ENCODE results near the gene RTL1. TPM values are rescaled to one million over a fixed set of nuclear protein-coding genes. Genes with fewer than 3 reads are reported as not detected.

RTL1 gene
- total RNA-seq, 1 donor from 2014 or later = 159 TPM

DNA sequence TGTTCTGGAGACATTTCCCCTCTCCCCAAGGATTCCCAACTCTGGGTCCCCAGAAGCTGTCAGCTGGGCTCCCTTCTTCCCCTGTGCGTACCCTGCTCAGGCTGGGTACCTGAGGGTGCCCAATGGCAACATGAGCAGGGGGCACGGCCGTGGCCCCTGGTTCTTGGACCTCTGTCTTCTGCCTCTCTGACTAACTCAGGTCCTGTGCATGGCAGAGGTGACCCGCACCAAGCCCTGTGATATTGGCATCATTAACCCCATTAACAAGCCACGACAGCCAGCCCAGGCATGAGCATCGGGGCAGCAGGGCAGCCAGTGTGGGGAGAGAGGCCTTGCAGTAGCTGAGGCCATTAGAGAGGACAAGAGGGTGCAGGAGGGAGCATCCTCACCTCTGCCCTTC is 28.4 kb downstream of the RTL1 start:
- H3K4me3 Mint-ChIP-seq (ENCODE audit: low read depth) = no peak overlapping the region
- no peak overlapping the region for H3K27ac Mint-ChIP-seq
- H3K36me3 Mint-ChIP-seq (ENCODE audit: insufficient read depth) = peaks cover 2% of the 10 kb centered on the region
- peaks cover 4% of the 10 kb centered on the region for H3K9me3 Mint-ChIP-seq (ENCODE audit: low read depth)
- DNase-seq (ENCODE audit: low spot score, unreplicated experiment) = no peak
- H3K4me1 Mint-ChIP-seq (ENCODE audit: low read depth) = peaks cover 2% of the 10 kb centered on the region
- TF ChIP-seq, protein P1, sequence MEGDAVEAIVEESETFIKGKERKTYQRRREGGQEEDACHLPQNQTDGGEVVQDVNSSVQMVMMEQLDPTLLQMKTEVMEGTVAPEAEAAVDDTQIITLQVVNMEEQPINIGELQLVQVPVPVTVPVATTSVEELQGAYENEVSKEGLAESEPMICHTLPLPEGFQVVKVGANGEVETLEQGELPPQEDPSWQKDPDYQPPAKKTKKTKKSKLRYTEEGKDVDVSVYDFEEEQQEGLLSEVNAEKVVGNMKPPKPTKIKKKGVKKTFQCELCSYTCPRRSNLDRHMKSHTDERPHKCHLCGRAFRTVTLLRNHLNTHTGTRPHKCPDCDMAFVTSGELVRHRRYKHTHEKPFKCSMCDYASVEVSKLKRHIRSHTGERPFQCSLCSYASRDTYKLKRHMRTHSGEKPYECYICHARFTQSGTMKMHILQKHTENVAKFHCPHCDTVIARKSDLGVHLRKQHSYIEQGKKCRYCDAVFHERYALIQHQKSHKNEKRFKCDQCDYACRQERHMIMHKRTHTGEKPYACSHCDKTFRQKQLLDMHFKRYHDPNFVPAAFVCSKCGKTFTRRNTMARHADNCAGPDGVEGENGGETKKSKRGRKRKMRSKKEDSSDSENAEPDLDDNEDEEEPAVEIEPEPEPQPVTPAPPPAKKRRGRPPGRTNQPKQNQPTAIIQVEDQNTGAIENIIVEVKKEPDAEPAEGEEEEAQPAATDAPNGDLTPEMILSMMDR (IDR thresholded peaks at IDR 0.05; ENCODE audit: unreplicated experiment) = no peak
- no peaks in the 10 kb centered on the region for H3K27me3 Mint-ChIP-seq

GRCh38 chr14:100874411-100875091 is 29.0 kb downstream of the RTL1 start:
- Mint-ChIP-seq H3K4me3 (ENCODE audit: low read depth) (no peak overlapping the region), H3K36me3 (ENCODE audit: insufficient read depth) (peaks cover 2% of the 10 kb centered on the region), H3K27ac (no peak overlapping the region), H3K27me3 (no peaks in the 10 kb centered on the region), H3K4me1 (ENCODE audit: low read depth) (peaks cover 2% of the 10 kb centered on the region), H3K9me3 (ENCODE audit: low read depth) (peaks cover 4% of the 10 kb centered on the region)
- TF ChIP-seq, protein P1 (IDR thresholded peaks at IDR 0.05; ENCODE audit: unreplicated experiment) = no peak
- no peak for DNase-seq (ENCODE audit: low spot score, unreplicated experiment)

- Mint-ChIP-seq H3K27me3 (no peaks in the 10 kb centered on the region), H3K9me3 (ENCODE audit: low read depth) (peaks cover 4% of the 10 kb centered on the region), H3K36me3 (ENCODE audit: insufficient read depth) (peaks cover 2% of the 10 kb centered on the region), H3K27ac (no peak overlapping the region), H3K4me1 (ENCODE audit: low read depth) (peaks cover 2% of the 10 kb centered on the region), H3K4me3 (ENCODE audit: low read depth) (no peak overlapping the region)
- no peak for DNase-seq (ENCODE audit: low spot score, unreplicated experiment)
- TF ChIP-seq, protein P1 (IDR thresholded peaks at IDR 0.05; ENCODE audit: unreplicated experiment) = no peak
Observed at GRCh38 chr14:100874051-100874410, 29.5 kb downstream of the RTL1 start.

GRCh38 chr14:100873096-100873482 is 30.4 kb downstream of the RTL1 start:
- Mint-ChIP-seq H3K9me3 (ENCODE audit: low read depth) (peaks cover 4% of the 10 kb centered on the region), H3K4me3 (ENCODE audit: low read depth) (no peak overlapping the region), H3K27ac (peak overlapping the region; percentile 29), H3K27me3 (no peaks in the 10 kb centered on the region), H3K36me3 (ENCODE audit: insufficient read depth) (peaks cover 2% of the 10 kb centered on the region), H3K4me1 (ENCODE audit: low read depth) (peaks cover 2% of the 10 kb centered on the region)
- no peak for DNase-seq (ENCODE audit: low spot score, unreplicated experiment)
- TF ChIP-seq, protein P1 (IDR thresholded peaks at IDR 0.05; ENCODE audit: unreplicated experiment) = no peak

DNA sequence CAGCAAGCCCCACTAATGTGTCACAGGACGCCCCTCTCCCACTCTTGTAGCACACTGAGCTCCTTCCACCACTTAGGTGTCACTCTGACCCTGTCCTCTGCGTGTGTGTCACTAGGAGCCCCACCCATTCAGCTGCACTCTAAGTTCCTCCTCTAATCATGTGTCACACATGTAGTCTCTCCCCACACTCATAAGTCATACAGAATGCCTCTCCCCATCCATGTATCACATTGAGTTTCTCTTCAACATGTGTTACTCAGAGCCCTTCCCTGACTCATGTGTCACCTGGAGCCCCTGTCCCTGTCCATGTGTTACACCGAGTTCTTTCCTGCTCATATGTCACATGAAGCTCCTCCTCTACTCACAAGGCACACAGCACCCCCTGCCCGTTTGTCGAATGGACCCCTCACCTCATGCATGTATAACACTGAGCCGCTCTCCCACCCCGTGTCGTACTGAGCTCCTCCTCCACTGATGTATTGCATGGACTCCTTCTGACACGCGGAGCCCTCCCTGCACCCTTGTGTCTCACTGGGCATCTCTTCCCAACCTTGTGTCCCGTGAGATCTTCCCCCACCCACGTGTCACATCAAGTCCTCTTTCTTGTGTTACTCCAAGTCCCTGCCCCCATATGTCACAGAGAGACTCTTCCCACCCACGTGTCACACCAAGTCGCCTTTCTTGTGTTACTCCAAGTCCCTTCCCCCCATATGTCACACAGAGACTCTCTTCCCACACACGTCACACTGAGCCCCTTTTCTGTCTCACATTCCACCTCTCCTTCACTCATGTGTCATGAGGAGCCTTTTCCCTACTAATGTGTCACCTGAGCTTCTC is 31.0 kb downstream of the RTL1 start:
- TF ChIP-seq, protein P1 (IDR thresholded peaks at IDR 0.05; ENCODE audit: unreplicated experiment) = no peak
- H3K27ac Mint-ChIP-seq = peak overlapping the region; percentile 53
- H3K36me3 Mint-ChIP-seq (ENCODE audit: insufficient read depth) = peaks cover 2% of the 10 kb centered on the region
- no peaks in the 10 kb centered on the region for H3K27me3 Mint-ChIP-seq
- H3K4me3 Mint-ChIP-seq (ENCODE audit: low read depth) = no peak overlapping the region
- no peak for DNase-seq (ENCODE audit: low spot score, unreplicated experiment)
- H3K4me1 Mint-ChIP-seq (ENCODE audit: low read depth) = peaks cover 2% of the 10 kb centered on the region
- H3K9me3 Mint-ChIP-seq (ENCODE audit: low read depth) = peaks cover 4% of the 10 kb centered on the region
